Amygdala (tissue), 56 donors: ENCODE data around the gene INSM2.

Experiments
- DNase-seq, 56 donors: peaks; one replicate each; lab custom pipeline; 2025; lab: John Stamatoyannopoulos, UW

The INSM2 gene, protein sequence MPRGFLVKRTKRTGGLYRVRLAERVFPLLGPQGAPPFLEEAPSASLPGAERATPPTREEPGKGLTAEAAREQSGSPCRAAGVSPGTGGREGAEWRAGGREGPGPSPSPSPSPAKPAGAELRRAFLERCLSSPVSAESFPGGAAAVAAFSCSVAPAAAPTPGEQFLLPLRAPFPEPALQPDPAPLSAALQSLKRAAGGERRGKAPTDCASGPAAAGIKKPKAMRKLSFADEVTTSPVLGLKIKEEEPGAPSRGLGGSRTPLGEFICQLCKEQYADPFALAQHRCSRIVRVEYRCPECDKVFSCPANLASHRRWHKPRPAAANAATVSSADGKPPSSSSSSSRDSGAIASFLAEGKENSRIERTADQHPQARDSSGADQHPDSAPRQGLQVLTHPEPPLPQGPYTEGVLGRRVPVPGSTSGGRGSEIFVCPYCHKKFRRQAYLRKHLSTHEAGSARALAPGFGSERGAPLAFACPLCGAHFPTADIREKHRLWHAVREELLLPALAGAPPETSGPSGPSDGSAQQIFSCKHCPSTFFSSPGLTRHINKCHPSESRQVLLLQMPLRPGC

GRCh38 chr14:35533357-35534207, at the start of gene INSM2:
Gene INSM2 (plus strand): TSS chr14:35534164. CDS start chr14:35534253, 89 bp downstream.
- DNase-seq, result peak in 36 of 56 donors; percentile 4 to 69 (median 33)

GRCh38 chr14:35492569-35493014, 41.4 kb upstream of the INSM2 start:
- DNase-seq, result no peak

DNA sequence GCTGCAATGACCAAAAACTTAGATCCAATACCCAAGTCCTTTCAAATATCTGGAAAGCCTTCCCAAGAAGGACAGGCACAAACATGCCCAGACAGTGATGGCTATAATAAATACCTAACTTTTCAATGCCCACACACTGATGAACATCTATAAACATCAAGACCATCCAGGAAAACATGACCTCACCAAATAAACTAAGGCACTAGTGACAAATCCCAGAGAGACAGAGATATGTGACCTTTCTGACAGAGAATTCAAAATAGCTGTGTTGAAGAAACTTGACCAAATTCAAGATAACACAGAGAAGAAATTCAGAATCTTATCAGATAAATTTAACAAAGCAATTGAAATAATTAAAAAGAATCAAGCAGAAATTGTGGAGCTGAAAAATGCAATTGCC, 38.7 kb upstream of the INSM2 start:
- DNase-seq, result no peak

- DNase-seq, result no peak
These were observed 34.8 kb upstream of the INSM2 start for GRCh38 chr14:35499180-35499579.

- DNase-seq, result no peak
These were observed 30.3 kb upstream of the INSM2 start for GRCh38 chr14:35503646-35504045.

GRCh38 chr14:35504260-35504659, 29.7 kb upstream of the INSM2 start:
- no peak for DNase-seq

DNA sequence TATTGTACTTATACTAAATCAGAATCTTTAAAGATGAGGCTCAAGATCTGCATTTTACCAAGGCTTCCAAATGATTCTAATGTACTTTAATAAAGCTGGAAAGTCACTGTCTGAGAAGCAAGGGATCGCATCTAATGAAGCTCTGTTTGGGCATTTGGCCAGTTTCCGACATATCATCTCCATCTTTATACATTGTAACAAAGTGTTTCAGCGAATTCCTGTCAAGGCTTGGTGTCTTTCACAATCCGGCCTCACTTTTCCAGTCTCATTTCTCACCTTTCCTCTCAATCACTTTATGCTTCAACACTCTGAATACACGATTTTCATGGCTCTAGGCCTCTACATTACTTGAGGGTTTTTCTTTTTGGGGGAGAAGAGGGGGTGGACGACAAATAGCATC, 27.5 kb upstream of the INSM2 start:
- no peak for DNase-seq

- no peak for DNase-seq
These were observed 27.0 kb upstream of the INSM2 start for GRCh38 chr14:35506927-35507326.

DNA sequence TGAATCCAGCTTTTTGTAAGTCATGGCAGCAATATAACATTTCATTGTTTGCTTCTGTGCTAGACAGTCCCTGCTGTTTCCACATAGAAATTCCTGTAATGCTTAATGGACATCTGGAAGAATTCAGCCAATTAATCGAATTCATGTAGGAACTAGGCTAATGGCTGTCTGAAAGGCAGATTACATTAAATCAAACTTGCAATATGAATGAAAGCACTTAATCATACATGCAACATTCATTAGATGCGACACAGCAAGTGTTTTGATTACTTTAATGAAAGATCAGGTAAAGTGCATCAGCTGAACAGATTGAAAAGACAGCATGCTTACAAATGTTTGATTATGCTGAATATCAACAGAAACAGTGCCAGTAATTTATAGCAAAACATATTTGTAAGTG, 24.1 kb upstream of the INSM2 start:
- DNase-seq, result no peak

- no peak for DNase-seq
These were observed 21.2 kb upstream of the INSM2 start for GRCh38 chr14:35512765-35513164.

GRCh38 chr14:35515916-35516315, 18.0 kb upstream of the INSM2 start:
- no peak for DNase-seq

DNA sequence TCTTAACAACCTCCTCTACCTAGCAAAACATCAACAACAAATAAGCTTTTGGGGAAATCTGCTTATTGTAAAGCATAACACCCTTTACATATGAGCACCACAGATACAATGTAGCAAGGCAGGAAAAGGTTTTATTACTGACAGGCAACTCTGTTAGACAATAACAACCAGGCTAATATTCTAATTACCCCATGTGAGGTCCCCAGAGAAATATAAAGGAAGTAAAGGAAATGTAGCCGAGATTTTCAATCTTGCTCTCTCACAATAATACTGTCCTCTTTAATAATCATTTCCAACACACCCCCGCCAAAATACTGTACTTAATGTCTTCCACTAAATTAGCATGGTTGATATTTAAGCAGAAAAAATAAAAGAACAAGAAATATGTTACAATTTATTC, 14.0 kb upstream of the INSM2 start:
- DNase-seq, result no peak

DNA sequence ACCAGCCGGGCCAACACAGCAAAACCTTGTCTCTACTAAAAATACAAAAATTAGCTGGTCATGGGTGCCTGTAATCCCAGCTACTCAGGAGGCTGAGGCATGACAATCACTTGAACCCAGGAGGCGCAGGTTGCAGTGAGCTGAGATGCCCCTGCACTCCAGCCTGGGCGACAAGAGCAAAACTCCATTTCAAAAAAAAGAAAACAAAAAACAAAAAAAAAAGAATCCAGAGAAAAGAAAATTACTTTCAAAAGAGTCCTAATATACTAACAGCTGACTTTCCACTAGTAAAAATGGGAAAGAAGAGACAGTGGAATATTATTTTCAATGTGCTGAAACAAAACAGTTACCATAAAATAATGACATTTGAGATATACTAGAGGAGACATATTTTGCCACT, 8.3 kb upstream of the INSM2 start:
- DNase-seq, result no peak

GRCh38 chr14:35526962-35527361, 7.0 kb upstream of the INSM2 start:
- no peak for DNase-seq

DNA sequence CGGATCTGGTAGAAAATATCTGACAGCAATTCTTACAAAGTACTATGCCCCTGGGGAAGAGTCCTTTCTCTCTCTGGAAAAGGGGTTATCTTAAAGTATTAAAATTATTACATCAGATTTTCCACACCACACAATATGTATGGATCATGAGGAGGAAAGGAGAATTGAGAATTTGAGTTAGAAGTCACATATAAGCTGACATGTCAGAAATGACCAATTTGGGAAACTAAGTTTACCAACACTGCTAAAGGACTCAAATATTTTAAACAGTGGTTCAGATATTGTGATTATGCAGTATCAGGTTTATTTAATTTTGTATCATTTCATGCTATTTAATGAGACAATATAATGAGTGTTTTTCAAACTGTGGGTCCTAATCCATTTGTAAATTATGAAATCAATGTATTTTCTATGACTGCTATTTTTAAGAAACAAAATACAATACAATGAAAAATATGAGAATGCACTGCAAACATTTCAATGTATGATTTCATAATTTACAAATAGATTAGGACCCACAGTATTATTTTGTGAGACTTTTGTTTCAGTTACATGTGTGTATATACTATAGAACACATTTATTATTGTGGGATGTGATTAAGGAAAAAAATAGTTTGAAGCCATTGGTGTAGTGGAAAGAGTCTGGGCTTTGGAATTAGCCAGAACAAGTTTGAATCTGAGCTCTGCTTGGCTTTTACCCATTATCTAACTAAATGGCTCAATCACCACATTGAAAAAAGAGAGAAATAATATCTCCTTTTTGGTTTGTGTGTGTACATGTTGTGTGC, 1.8 kb upstream of the INSM2 start:
- no peak for DNase-seq

DNA sequence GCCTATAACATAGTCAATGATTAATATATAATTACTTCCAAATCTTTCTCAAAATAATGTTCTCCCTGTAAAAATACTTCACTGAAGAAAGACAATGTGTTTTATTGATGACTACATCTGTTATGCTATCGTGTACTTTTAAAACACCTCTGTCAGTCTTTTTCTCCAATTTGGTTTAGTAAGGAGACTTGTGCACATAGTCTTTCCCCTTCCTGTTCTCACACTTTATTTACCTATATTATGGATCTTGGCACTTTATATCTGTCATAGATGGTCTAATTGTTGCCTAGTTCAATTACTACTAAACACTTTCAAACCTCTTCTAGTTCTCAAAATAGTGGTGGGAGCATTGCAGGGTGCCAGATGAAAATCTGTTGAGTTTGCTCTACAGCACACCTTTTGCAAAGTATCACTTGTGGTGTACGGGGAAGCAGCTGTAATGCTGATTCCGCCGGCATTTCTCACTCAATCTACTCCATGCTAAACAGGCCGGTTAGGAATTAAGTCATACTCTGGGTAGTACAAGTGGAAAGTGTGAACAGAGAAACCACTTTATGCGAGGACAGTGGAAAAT, 1.1 kb upstream of the INSM2 start:
- DNase-seq, result no peak

GRCh38 chr14:35534208-35534872, 376 bp downstream of the INSM2 start:
- DNase-seq, result peak in 3 of 56 donors; percentile 14 to 42 (median 15)

- DNase-seq, result peak in 31 of 56 donors; percentile 2 to 63 (median 25)
These were observed 1.0 kb downstream of the INSM2 start for GRCh38 chr14:35534873-35535482.
